ENCODE measurements around the gene MT3. TPM values are rescaled to one million over a fixed set of nuclear protein-coding genes. Genes with fewer than 3 reads are reported as not detected.

MT3 gene
- total and polyA plus RNA-seq, 2 of the 13 experiments (the other 11 are each of a cell fraction or from before 2014, with no cell fraction given) = not detected

GRCh38 chr16:56600398-56600999, 11.2 kb downstream of the MT3 start (continued):
- TF ChIP-seq HNF1B (CRISPR knock-in tag; IDR thresholded peaks at IDR 0.05) (peak; percentile 58; the same call in 1 of the 2 replicates), MYPOP (CRISPR knock-in tag; IDR thresholded peaks at IDR 0.05) (no peak), YEATS2 (CRISPR knock-in tag; IDR thresholded peaks at IDR 0.05; ENCODE audit: borderline replicate concordance) (no peak), XRCC5 (optimal IDR thresholded peaks at IDR 0.05; ENCODE audit: low read length) (peak; percentile 31), NCOA1 (CRISPR knock-in tag; IDR thresholded peaks at IDR 0.05) (no peak), ZNF275 (CRISPR knock-in tag; IDR thresholded peaks at IDR 0.05; ENCODE audit: borderline replicate concordance) (no peak), ZNF598 (CRISPR knock-in tag; IDR thresholded peaks at IDR 0.05; ENCODE audit: borderline replicate concordance) (0 out of 2 replicates have a peak, but pooled peaks have one; percentile 28), ZGPAT (CRISPR knock-in tag; IDR thresholded peaks at IDR 0.05) (no peak), ZNF772 (CRISPR knock-in tag; IDR thresholded peaks at IDR 0.05) (no peak)

Data from HepG2 (cell line).